UCSD-AML1 (cell line): ENCODE data around the gene TMEM31.
"Not testable (repeated sequence)": the region's sequence is repeated elsewhere in the genome, so short reads cannot be mapped to it uniquely, and the experiment has no call there.

Source experiments
- DNase-seq: peaks from one replicate; lab custom pipeline; 2025; ENCODE audit not compliant: unreplicated experiment; lab: John Stamatoyannopoulos, UW

The TMEM31 gene

DNA sequence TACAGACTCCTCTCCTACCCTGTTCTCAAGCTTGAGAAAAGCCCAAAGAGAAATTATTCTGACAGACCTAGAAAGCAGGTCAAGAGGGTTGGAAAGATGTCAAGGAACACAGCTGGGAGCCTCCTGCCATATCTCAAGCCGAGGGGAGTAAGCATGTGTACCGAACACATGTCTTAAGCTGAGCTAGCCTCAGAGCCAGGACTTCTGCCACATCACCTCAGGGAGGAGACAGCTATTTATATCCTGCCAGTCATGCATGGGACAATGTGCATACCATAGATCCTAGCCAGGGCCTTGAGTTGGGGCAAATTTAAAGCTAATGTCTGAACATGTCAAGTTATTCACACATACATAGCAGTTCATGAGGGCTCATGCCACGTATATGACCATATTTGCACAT is 11.8 kb downstream of the TMEM31 start:
- DNase-seq, result no peak

DNA sequence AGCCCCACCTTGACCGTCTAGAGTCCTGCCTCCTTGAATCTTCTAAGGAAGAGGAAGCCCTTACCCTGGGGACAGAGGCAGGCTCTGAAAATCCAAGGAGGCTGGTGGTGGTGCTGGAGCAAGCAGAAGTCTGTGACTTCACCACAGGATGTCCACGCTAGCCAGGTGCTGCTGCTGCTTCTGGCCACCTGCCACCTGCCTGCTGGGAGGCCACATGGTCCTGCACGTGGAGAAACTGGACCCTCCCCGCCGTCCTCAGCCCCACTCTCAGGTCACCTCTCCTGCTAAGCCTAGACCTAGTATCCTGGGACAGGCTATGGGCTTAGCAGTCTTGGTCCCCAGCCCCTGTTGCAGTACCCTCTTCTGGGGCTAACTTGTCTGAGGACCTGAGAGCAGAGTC is 15.8 kb downstream of the TMEM31 start:
- DNase-seq, result no peak

DNA sequence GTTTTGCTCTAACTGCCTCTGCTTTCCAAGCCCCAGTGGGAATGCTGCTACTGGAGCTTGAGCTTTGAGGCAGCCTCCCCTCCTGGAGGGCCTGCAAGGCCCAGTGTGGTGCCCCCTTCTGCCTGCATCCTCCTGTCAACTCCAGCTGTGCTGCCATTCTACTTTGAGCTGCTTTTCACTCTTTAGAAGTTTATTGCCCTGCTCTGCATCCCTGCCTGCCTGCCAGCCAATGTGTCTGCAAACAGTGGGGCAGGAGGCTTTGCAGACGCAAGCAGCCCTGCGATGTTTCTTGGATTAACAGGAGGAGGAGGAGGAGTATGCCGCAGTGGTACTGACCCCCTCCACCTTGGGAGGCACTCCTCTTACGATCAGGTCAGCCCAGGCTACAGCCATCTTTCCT is 16.4 kb downstream of the TMEM31 start:
- DNase-seq, result no peak

DNA sequence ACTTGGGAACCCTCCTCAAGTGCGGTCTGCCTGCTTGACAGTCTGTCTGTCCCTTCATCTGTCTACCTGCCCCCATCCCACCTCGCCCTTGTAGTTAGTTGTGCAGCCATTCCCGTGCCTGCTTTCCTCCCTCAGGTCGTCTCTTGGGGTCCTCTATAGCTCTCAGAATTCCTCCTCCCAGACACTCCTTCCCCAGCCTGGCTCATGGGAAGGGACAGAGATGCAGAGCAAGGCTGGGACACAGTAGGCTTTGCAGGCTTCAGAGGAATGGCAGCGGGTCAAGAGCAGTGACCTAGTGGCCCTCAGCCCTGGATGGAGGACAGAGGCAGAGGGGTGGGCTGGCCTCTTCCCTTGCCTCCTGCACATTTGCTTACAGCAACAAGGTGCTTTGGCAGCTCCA is 18.3 kb downstream of the TMEM31 start:
- DNase-seq, result no peak

DNA sequence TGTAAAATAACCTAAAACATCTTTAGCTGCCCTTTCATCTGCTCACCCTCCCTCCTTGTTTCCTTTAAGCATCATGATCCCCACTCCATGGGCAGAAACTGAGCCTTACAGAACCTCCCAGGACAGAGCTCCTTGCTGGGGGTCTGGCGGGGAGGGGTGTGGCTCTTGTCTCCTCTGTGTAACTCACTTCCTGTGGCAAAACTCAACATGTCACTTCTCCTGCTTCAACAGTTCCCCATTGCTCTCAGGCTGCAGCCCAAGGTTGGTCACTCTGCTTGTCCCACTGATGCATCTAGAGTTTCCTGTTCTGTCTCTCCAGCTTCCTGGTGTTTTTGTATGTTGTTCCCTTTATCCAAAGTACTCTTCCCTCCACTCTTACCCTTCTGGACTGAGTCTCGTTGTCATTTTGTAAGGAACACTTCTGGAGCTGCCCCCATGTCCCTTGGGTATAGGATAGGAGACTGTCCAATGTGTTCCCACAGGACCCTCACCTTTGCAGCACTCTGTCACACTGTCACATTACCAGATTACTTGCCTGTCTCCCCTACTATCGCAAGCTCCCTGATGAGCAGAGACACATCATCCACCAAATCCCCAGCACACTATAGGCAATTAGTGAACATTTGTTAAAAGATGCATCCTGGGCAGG is 19.6 kb downstream of the TMEM31 start:
- no peak for DNase-seq

DNA sequence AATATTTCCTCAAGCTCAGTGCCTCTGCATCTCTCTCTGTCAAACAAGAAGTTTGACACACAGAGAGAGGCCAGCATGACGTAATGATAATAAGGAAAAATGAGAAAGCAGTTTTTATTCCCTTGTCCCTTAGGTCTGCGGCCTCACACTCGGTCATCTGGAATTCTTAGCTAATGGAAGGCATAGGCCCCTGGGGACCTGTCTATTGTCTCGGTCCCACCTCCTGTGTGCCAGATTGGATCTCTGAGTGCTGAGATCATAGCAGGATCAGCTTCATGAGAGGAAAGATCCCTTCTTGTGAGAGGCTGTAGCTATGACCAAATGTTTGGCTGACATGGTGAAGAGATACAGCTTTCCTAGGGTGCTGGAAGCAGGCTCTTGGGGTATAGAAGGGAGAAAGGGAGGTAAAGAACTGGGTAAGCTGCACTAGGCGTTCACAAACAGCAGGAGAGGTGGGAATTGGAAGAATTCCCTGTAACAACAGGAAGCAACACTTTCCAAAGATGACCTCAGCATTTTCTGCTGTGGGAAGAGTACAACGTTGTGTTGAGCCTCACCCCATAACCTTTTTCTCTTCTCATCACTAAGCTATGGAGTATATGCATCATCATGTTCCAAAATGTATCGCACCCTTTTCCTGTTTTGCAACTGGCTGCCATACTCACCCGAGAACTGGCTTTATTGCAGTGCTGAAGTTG is 20.2 kb downstream of the TMEM31 start:
- DNase-seq, result no peak

DNA sequence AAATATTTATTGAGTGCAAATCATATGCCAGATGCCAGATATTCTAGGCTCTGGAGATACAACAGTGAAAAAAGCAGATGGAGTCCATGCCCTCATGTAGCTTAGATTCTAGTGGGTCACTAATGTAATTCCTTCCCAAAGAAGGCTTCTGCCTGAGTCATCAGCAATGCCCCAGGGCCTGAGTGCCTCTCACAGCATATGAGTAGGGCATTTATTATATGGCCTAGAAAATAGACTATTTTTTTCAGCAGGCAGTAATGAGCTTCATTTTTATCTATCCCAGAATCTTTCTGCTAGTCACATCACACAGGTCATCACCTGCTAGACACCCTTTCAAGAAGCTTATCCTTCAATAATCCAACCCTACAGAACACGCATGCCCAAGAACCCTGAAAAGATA is 22.3 kb downstream of the TMEM31 start:
- no peak for DNase-seq

DNA sequence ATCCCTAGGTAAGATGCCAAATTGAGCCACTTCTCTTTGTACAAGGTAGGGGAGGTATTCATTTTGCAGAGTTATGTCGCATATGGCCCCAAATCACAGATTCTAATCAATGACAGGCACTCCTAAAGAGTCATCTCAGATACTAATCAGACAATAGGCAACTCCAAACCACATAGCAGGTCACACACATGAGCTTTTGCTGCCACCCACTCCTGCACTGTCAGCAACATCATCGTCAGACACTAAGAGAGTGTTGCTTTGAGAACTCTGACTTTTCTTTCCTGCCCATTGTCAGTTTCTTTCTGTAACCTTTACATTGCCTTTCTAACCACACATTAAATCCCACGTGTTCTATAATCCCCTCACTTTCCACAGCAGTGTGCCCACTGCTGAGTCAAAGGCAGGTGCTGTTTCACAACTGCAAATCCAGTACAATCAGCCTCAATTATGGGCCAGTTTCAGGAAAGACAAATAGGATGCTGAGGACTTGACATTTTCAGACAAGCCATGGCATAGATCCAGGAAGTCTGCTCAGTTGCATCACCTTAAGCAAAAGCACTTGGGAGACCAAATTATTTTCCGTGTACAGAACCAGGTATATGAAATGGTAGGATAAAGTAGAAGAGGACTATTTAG is 23.5 kb downstream of the TMEM31 start:
- DNase-seq, result no peak

DNA sequence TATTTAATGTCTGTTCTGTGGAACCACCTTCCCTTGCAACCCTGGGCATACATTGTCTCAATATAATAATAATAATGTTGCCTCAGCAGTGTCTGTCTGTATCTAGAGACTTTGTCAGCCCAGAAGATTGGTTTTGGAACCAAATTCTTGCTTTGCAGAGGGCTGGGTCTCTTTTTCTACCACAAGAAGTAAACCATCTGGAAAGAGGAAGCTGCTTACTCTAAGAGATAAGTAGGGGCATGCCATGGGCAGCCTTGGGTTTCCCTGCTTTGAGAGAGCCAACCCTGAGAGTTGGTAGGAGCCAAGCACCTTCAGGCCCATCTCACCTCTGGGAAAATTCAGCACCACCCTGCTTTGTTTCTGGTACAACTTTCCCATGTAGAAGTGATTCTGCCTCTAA is 27.0 kb downstream of the TMEM31 start:
- DNase-seq, result no peak

DNA sequence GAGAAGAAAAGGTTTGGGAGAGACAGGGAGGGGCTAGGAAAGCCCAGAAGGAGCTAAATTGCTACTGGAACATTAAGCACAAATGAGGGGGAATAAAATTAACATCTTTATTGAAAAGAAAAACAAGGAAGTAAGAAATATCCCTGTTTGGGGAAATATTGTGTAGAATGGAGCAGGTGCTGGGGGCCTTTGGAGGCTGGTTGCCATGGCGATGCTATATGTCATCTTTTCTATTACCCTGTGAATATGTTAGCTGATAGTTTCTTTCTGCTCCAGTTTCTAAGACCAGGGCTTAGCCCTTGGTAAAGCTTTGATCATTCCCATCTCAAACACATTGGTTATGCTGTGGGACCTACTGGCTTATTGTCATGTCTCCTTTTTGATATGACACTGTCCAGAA is 28.7 kb downstream of the TMEM31 start:
- no peak for DNase-seq

DNA sequence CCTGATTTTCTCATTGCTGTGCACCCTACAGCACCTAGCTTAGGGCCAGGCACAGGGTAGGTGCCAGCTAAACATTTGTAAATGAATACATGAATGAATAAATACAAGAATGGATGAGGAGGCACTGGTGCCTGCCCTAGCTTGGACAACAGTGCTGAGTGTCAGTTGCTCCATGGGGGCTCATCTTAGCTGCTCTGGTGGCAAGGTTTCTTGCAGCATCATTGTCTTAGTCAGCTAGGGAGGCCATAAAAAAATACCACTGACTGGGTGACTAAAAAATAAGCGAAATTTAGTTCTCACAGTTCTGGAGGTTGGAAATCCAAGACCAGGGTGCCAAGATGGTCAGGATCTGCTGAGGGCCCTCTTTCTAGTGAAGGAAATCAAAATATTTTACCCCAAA is 31.2 kb downstream of the TMEM31 start:
- DNase-seq, result no peak

DNA sequence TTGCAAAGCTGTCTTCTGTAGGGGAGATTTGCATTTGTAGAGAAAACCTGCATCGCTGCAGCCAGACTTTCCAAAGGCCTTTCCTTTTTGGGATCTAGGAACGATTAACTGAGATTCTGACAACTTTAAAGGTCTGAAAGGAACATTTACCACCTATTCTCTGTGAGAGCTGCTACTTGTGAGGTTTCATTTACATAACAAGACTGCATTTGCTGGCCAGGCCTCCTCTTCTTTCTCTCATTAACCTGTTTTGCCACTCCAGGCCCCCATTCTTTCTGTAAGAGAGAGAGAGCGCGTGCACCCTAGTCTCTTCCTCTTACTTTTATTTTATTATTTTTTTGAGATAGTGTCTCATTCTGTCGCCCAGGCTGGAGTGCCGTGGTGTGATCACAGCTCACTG is 31.6 kb downstream of the TMEM31 start:
- DNase-seq, result no peak

DNA sequence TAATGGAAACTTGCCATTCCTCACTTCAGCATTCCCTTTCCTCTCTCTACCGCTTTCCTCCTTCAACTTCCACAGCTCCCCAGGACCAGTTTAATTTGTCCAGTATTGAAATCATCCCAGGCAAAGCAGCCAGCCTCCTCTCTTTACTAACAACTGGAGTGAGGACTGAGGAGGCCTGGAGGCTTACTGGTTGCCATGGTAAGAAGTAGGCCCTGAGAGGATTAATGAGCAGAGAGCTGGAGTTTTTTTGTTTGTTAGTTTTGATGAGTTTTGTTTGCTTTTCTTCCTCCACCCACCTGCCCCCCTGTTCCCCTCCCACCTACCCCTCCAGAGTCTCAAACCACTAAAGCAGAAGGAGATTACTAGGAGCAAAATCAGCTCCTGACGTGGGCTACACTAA is 36.5 kb downstream of the TMEM31 start:
- no peak for DNase-seq

DNA sequence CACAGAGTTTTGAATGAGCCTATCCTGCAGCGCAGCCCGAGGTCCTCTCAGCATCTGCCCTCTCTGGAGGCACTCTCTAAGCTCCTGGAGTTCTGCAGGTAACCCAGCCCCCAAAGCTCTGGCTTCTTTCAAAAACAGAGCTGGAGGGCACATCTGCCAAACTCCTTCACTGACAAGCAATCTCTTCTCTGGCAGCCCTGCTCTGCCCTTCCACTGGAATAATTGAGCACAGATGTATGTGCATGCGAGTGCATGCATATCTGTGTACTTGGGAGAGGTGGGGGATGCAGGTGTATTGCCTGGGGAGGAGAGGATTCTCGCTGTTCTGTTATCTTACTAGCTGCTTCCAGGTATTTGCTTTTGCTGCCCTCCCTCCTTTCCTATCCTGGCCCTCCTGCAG is 43.7 kb downstream of the TMEM31 start:
- DNase-seq, result no peak

DNA sequence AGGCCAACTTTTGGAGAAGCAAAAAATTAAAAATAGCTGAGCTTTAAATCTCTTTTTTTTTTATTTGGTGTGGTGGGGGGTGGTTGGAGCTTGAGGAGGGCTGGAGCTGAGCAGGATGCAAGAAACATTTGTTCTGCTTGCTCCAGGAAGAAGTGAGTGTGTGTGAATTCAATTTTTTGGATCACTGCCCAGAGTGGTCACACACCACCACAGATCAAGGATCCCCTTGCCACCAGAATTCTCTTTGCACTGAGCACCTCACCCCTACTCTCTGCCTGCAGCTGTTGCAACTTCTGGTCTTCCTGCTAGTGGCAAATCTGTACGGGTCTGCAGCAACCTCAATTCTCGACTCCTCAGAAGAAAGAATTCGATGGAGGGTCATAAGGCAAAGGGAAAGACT is 46.0 kb downstream of the TMEM31 start:
- DNase-seq, result no peak

DNA sequence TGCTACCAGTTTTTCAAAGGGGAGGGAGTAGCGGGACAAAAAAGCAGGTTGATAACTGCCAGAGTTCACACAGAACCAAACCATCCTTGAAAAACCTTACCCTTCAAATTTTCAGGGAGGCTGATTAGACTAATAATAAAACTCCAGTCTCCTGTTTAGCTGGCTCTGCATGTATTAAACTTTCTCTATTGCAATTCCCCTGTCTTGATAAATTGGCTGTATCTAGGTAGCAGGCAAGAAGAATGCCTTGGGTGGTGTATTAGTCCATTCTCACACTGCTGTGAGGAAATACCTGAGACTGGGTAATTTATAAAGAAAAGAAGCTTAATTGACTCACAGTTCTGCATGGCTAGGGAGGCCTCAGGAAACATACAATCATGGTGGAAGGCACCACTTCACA is 47.8 kb downstream of the TMEM31 start:
- no peak for DNase-seq

DNA sequence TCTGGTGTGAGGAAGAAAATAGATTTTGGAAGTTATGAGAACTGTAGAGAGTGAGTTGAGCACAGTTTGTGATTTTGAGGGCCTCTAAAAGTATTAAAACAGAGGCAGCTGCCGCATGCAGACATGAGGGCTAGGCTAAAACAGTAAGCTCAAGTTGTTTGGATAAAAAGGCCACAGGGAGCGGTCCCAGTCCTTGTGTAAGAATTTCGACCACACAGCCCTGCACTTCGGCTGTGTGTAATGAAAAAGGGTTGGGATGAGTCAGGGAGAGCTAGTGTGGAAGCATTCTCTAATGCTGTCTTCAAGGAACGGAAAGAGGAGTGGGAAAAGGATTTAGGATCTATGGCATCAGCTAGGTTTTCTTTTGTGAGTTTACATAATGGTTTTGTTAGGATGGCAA is 52.8 kb downstream of the TMEM31 start:
- DNase-seq, result not testable (repeated sequence)
